Inferior parietal cortex (tissue), 1 donor: ENCODE data around the gene PTPN7.
"Not testable (repeated sequence)": the region's sequence is repeated elsewhere in the genome, so short reads cannot be mapped to it uniquely, and the experiment has no call there.

ENCODE experiments used
- DNase-seq: peaks from one replicate; pipeline ENCODE4 v3.0.0-alpha.2; 2016; ENCODE audit errors: extremely low spot score

Gene PTPN7

GRCh38 chr1:202152399-202152798 is 8.0 kb downstream of the PTPN7 start:
- DNase-seq = no peak

DNA sequence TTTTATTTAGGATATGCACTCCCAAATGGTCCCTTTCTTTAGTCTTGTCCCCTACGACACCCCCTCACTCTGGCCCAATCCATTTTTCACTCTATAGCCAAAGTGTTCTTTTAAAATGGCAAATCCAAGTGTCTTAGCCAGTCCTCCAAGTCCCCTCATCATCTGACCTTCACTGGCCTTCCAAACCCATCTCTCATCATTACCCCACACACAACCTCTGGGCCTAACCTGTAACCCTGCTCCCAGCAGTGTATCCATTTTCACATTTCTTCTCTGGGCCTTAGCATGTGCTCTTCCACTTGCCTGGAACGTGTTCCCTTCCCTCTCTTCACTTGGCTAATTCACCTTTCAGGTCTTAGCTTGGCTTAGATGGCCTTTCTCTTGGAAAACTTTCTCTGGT is 9.4 kb downstream of the PTPN7 start:
- no peak for DNase-seq

DNA sequence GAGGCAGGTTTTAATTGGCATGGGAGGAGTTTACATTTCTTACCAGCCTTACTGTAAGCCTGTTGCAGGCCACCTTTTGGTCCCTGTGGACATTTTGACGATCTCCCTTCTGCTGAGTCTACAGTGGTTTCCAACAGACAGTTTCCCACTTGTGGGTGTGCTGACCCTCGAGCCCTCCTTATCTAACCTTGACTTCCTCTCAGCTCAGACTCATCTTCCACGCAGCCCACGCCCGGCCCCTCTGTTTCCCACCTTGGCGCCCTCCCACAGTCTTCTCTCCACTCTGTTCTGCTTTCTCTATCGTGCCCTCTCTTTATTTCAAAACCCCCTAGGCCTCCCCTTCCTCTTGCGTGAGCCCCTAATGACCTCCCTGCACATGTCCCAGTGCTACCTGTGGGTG is 9.8 kb downstream of the PTPN7 start:
- no peak for DNase-seq

DNA sequence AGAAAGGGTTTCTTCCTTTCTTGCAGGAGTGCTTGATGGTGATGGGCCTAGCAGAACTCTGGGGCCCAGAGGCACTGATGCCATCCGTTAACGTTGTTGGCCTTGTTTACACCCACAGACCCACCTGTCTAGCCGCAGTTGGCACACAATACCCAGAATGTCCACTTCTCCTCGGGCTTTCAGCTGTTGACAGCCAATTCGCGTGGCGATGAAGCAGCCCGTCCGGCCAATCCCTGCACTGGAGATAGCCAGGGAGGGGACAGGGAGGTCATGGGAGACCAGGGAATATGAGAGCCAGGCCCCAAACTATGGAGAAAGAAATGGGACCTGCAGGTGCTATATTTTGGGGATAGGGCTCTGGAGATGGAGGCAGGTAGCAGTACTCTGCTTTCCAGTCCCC is 10.2 kb downstream of the PTPN7 start:
- DNase-seq = no peak

GRCh38 chr1:202149566-202149965 is 10.8 kb downstream of the PTPN7 start:
- DNase-seq = no peak

GRCh38 chr1:202148391-202148790 is 12.0 kb downstream of the PTPN7 start:
- no peak for DNase-seq

- DNase-seq = no peak
Measured at GRCh38 chr1:202146993-202147392, 13.4 kb downstream of the PTPN7 start.

DNA sequence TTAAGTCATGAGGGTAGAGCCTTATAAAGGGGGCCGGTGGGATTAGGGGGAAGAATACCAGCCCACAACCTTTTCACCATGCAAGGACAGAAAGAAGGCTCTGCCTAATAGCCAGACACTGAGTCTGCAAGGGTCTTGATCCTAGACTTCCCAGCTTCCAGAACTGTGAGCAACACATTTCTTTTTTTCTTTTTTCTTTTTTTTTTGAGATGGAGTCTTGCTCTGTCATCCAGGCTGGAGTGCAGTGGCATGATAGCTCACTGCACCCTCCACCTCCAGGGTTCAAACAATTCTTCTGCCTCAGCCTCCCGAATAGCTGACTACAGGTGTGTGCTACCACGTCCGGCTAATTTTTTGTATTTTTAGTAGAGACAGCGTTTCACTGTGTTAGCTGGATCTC is 14.1 kb downstream of the PTPN7 start:
- no peak for DNase-seq

GRCh38 chr1:202145744-202146140 is 14.7 kb downstream of the PTPN7 start:
- DNase-seq = not testable (repeated sequence)

DNA sequence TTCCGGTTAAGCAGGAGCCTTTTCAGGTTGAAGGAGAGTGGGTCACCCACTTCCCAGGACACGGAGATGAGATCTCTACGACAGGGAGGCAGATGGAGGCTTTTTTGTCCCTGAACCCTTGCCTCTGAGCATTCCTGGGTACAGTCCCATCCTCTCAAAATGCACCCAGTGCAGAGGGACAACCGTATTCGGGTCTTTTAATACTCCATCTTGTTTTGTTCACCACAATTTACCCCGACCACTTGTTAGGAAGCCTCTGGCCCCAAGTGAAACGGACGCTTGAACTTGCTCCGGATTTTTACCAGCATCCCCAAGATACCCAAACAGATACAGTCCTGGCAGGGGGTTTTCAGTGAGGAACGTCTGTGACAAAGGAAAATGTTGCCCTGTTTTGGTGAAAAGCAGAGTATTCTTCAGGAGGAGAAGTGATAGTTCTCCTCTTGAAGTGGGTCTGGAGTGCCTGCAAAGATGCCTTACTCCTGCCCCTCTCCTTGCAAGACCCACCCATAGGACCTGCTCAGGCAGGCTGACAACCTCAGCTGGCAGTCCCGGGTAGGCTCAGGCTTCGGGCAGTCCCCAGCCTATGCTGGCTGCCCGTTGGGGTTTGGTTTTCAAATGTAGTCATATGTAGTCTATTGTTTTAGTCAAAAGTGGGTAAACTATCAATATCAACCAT is 15.2 kb downstream of the PTPN7 start:
- DNase-seq = no peak

DNA sequence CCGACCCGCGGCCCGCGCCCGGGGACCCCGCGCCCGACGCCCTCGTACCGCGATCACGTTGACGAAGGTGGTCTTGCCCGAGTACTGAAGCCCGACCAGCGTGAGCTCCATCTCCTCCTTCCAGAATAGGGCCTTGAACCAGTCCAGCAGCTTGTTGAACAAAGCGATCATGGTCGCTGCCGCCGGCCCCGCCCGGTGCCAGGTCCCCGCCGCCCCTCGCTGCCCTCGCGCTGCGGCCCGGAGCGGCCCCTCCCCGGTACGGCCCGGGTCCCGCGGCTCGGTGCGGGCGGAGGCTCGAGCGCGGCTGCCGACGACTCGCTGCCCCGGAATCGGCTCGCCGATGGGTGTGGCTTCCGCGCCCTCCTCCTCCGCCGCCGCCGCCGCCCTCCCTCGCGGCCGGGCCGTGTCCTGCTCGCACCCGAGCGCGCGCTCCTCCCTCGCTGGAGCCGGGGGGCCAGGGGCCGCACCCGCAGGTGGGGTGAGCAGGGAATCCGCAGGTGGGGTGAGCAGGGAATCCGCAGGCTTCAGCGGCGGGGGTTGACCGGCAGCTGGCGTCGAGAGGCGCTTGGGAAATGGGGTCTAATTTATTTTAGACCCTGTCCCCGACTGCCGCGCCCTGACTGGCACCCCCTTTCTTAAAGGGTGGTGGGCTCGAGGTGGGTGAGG is 15.9 kb downstream of the PTPN7 start, which contains the start of gene ARL8A:
TSS of gene ARL8A (minus strand) at position 336 of the 666 bp plus-strand sequence. CDS start at position 171, 165 bp downstream.
- peak; percentile 48 for DNase-seq

DNA sequence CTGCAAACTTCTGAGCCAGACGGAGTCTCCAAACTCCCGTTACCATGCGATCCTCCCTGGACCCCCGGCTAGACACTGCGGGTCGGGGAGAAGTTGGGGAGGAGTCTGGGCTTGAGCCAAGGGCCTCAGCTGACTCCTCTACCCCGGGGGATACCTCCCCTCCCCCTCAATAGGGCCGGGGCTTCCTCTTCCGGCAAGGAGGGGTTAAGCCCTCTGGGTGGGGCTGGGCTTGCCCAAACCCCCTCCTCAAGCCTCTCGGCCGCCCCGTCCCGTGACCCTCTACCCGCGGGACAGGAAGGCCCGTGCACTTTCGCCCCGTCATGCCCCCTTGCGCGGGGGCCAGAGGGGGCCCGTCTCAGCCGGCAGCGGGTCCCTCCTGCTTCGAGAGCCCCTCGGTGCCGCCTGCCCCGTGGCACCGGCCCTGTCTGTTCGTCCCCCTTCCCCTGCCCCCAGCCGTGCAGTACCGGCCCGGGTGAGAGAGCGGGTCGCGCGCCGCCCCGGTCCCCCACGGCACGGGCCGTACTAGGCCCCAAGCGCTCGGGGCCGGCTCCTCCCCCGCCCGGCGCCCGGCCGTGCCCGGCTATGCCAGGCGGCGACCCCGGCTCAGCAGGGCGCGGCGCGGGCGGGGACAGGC is 16.5 kb downstream of the PTPN7 start:
- DNase-seq = no peak

DNA sequence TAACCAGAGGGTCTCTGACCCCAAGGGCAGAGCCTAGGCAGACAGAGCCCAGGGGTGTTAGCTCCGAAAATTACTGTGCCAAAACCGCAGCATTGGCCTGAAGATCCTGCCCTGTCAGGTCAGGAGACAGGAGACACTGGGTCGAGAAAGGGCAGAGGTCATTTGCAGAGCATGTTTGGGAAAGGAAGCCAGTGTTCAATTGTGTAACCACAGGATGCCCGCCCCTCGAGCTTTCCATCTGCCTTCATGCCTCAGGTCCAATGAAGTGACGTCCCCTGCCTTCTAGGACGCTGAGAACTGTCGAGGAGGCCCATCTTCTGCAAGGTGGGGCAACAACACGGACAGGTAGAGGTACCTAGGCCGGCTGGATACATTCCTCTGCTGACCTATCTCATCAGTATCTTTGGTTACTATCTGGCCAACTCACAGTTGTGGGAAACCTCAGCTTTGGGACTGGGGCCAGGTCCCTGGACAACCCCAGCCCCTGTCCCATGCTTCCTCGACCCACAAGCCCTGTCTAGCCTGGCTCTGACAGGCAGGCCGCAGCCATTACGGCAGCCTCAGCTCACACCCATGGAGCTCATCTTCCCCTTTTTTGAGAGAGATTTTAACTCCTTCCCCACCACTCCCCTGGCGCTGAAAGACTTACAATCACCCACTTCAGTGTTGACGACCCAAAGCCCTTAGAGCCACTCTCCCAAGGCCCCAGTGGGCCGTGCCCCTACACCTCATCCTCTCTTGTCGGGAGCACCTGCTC is 17.2 kb downstream of the PTPN7 start:
- no peak for DNase-seq

- not testable (repeated sequence) for DNase-seq
Measured at GRCh38 chr1:202141468-202141867, 18.9 kb downstream of the PTPN7 start.

GRCh38 chr1:202140833-202141232 is 19.6 kb downstream of the PTPN7 start:
- no peak for DNase-seq

DNA sequence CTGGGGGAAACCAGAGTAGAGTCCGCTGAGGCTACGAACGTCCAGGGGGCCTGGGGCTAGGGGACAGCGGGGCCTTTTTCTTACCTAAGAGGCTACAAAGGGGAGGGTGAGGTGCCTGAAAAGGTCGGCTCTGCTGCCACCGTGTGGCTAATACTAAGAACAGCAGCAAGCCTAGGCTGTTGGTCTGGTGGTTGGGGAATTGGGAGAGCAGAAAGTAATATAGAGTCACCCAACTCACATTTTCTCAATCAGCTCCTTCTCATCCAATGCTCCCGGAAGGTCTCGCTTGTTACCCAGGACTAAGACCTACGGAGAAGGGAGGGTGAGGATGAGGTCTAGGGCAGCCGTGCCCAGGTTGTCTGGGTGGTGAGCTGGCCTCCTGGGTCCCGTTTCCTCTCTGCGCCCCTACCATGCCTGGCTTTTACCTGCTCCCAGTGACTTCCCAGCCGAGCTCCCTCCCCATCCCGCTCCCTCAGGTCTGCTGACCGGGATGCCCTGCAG is 25.1 kb downstream of the PTPN7 start:
- peak; percentile 91 for DNase-seq

- no peak for DNase-seq
Measured at GRCh38 chr1:202134645-202135172, 25.7 kb downstream of the PTPN7 start.

DNA sequence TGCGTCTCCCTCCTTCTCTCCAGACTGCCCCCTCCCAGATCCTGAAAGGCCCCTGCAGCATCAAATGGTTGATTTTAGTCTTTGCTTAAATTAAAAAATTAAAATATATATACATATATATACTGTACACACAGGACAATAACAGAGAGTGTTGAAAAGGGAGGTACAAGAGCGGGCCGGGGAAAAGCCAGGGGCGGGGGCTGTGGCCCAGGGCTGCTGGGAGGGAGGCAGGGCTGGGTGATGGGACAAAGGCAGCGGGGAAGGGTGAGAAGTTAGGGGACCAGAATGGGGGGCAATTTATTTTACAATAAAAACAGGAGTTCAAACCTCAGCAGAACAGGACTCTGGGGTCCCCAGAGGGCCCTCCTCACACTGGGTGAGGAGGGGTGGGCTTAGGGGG is 26.4 kb downstream of the PTPN7 start:
- DNase-seq = no peak

GRCh38 chr1:202133496-202133895 is 26.9 kb downstream of the PTPN7 start:
- no peak for DNase-seq

DNA sequence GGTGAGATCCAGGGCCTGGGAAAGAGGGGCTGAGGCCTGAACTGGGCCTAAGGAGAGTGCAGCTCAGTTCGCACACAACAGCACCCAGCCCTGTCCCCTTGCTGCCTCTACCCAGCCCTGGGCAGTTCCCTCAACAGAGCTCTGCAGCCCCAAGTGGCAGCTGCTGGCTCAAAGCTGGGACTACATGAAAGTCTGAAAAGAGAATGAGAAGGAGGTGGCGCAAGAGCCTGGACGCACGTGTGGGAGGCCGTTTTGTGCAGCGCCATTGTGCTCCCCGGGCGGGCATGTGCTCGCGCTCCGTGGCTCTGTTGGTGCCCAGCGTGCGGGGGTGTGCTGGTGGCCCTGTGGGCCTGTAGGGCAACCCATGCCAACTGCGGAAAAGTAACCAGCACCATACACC is 27.4 kb downstream of the PTPN7 start:
- peak; percentile 73 for DNase-seq

DNA sequence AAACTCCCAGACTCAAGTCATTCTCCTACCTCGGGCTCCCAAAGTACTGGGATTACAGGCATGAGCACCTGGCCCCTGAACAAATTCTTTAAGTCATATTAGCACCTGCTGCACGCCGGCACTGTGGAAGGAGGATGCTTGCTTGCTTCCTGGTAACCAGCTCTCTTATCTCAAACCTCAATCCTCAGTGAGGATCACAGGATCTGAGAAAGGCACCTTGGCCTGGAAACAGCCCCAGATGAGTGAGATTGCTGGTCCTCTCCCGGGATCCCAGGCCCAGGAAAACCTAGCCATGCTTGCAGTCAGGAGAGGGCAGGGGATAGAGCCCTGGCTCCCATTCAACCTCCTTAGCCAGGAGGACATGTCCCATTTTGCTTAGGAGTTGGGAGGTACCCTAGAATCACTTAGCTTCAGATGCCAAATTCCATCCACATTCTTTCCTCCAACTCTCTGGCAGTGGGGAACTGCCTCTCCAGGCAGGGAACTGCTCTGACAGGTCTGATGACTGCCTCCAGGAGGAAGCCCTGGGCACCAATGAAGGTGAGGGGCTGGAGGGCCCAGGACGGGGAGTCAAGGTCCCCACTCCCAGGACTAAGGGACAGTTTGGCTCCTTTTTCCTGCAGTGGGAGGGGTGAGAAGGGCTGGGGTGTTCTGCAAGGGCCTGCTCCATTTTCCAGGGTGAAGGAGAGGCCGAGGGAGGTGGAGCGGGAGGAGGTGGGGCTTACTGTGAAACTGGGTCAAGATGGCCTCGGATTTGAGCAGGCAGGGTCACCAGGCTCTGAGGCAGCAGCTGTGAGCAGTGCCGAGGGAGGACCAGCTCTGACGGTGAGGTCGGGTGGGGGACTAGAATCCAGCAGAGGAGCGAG is 28.2 kb downstream of the PTPN7 start:
- no peak for DNase-seq
